ENCODE data around the gene PPP6R3. TPM values are rescaled to one million over a fixed set of nuclear protein-coding genes. Genes with fewer than 3 reads are reported as not detected.

PPP6R3 gene
- total and polyA plus RNA-seq, 2 donors (not counting 3 experiments of a cell fraction or from before 2014, with no cell fraction given) = 31.7 to 98.8 TPM

GRCh38 chr11:68569357-68569756, 108.8 kb downstream of the PPP6R3 start:
- peaks cover 13% of the 10 kb centered on the region for H4K20me1 ChIP-seq (replicated peaks; ENCODE audit: control insufficient read depth, extremely low read depth, insufficient read depth, low read length)
- H3K36me3 ChIP-seq (ENCODE audit: control insufficient read depth in 2 of 2, extremely low read depth in 1 of 2, insufficient read depth in 2 of 2, low read length in 2 of 2) = peaks cover 14 to 18% of the 10 kb centered on the region in 2 experiments
- no peak overlapping the region for H2AFZ ChIP-seq (ENCODE audit: low read depth, low read length)
- dilution Hi-C loops (cut with MboI; ENCODE audit: extremely low pct_ligation_motif_present, low sequenced_read_pairs) (no loop called here), intact Hi-C loops (cut with micrococcal nuclease) (no loop called here)
- H3K9me3 ChIP-seq (replicated peaks; ENCODE audit: control insufficient read depth, insufficient read depth, low read length) = no peaks in the 10 kb centered on the region
- H3K9me1 ChIP-seq (replicated peaks; ENCODE audit: control insufficient read depth, extremely low read depth, insufficient read depth, low read length) = no peaks in the 10 kb centered on the region
- ChIA-PET CTCF (no interaction called here), POLR2A (no interaction called here)
- no peak overlapping the region for H3K27ac ChIP-seq (ENCODE audit: insufficient read depth, low read depth, low read length)
- peaks cover 8% of the 10 kb centered on the region for H3K79me2 ChIP-seq (ENCODE audit: control insufficient read depth, insufficient read depth, low read length)
- DNase-seq (ENCODE audit: low read depth, low spot score) (no peak), FAIRE-seq (no peak)
- no peaks in the 10 kb centered on the region for H3K27me3 ChIP-seq (ENCODE audit: control insufficient read depth in 2 of 2, insufficient read depth in 2 of 2, low read length in 2 of 2)
- BruUV-seq (replicated peaks) = no TSS peak
- no peak overlapping the region for H3K4me3 ChIP-seq (replicated peaks in 1 of 3; ENCODE audit: insufficient read depth in 1 of 3, low read depth in 1 of 3, low read length in 3 of 3)
- H3K4me2 ChIP-seq (ENCODE audit: insufficient read depth, low read length) = no peak overlapping the region
- no peaks in the 10 kb centered on the region for H3K4me1 ChIP-seq (ENCODE audit: control insufficient read depth, extremely low read depth, insufficient read depth, low read length)
- no peak for TF ChIP-seq POLR2AphosphoS5 (IDR thresholded peaks at IDR 0.05; ENCODE audit: insufficient read depth, low read depth, low read length)
- no peak for TF ChIP-seq POLR2A (IDR thresholded peaks at IDR 0.05; ENCODE audit: low read depth, low read length)
- no peak for TF ChIP-seq CTCF (IDR thresholded peaks at IDR 0.05; ENCODE audit: extremely low read depth in 1 of 2, insufficient read depth in 1 of 2, low read depth in 1 of 2, low read length in 2 of 2)
- TF ChIP-seq GATA2 (IDR thresholded peaks at IDR 0.05; ENCODE audit: insufficient read depth, insufficient read length, low read depth, low read length) = no peak
- TF ChIP-seq JUN (IDR thresholded peaks at IDR 0.05; ENCODE audit: borderline replicate concordance, insufficient read depth, insufficient read length, low read depth) = no peak
- no peak for TF ChIP-seq FOS (IDR thresholded peaks at IDR 0.05; ENCODE audit: borderline replicate concordance, insufficient read depth, low read length)
- TF ChIP-seq MAX (IDR thresholded peaks at IDR 0.05; ENCODE audit: insufficient read depth, insufficient read length) = no peak
- TF ChIP-seq MYC (IDR thresholded peaks at IDR 0.05; ENCODE audit: low read depth, low read length) = no peak
- no peak for TF ChIP-seq EZH2 (IDR thresholded peaks at IDR 0.05; ENCODE audit: borderline replicate concordance, low read depth, low read length, severe bottlenecking)
- no peak overlapping the region for H3K9ac ChIP-seq (replicated peaks; ENCODE audit: extremely low read depth, insufficient read depth, low read length)

Data from endothelial cell of umbilical vein (primary cell).